Naive thymus-derived CD8-positive, alpha-beta T cell (primary cell): ENCODE results near the gene GPER1. TPM values are rescaled to one million over a fixed set of nuclear protein-coding genes. Genes with fewer than 3 reads are reported as not detected.

Source experiments
- ATAC-seq, 2 donors: fragments of 150-1000 bp; cut with Tn5 transposase in 1 of 2; sonication (Bioruptor Pico), chemical (Tn5 transposase) in 1 of 2; 1 replicate in 1 of 2; 2 replicates in 1 of 2; pipeline ENCODE4 v1.10.0; 2021; ENCODE audit warnings: mild to moderate bottlenecking in 2 of 2, moderate library complexity in 2 of 2
- POLR2A ChIA-PET: fragments of 350-600 bp; sonication (Branson Sonifier 250); formaldehyde crosslinking; loops from one replicate; lab custom pipeline; 2021; ENCODE audit warnings: antibody characterized with exemption; lab: Charles Lee
- DNase-seq, 10 donors: peaks; one replicate each; pipeline versions ENCODE4 v3.0.0 to v3.0.0-alpha.2; 2020 to 2022
- H3K27ac Mint-ChIP-seq, 10 donors: one replicate each; pipeline ENCODE4 v1.8.0; 2020 to 2022; ENCODE audit warnings: mild to moderate bottlenecking in 10 of 10, mixed read lengths in 10 of 10, moderate library complexity in 4 of 10, inconsistent platforms in 1 of 10
- H3K27me3 Mint-ChIP-seq, 5 donors: one replicate each; pipeline ENCODE4 v1.8.0; 2021 to 2022; ENCODE audit warnings: mixed read lengths in 5 of 5
- H3K36me3 Mint-ChIP-seq, 3 donors: one replicate each; pipeline ENCODE4 v1.8.0; 2020 to 2022; ENCODE audit warnings: mixed read lengths in 3 of 3, mild to moderate bottlenecking in 2 of 3, inconsistent platforms in 1 of 3
- H3K4me1 Mint-ChIP-seq, 4 donors: one replicate each; pipeline ENCODE4 v1.8.0; 2021 to 2022; ENCODE audit warnings: mixed read lengths in 4 of 4
- H3K4me3 Mint-ChIP-seq, 10 donors: one replicate each; pipeline ENCODE4 v1.8.0; 2020 to 2022; ENCODE audit warnings: mild to moderate bottlenecking in 10 of 10, mixed read lengths in 10 of 10, moderate library complexity in 6 of 10, inconsistent platforms in 1 of 10
- H3K9me3 Mint-ChIP-seq, 9 donors: one replicate each; pipeline ENCODE4 v1.8.0; 2020 to 2022; ENCODE audit warnings: mixed read lengths in 9 of 9, mild to moderate bottlenecking in 3 of 9, inconsistent platforms in 1 of 9, moderate library complexity in 1 of 9
- polyA plus RNA-seq, 3 donors: library from polyadenylated mRNA; unstranded; fragments of 300-500 nt; fragmentation: Illumina TruSeq; gene quantifications; one replicate each; pipeline ENCODE4 v1.2.3, GENCODE V29; 2021
- total RNA-seq, 8 experiments: library from RNA in 2 of 8; stranded (reverse) in 2 of 8; gene quantifications; one replicate each; pipeline ENCODE4 v1.2.3 and lab custom pipeline; 2021 to 2026

Gene GPER1
- total and polyA plus RNA-seq, 5 experiments from 2014 or later = 0.11 to 0.25 TPM; not detected in 3

DNA sequence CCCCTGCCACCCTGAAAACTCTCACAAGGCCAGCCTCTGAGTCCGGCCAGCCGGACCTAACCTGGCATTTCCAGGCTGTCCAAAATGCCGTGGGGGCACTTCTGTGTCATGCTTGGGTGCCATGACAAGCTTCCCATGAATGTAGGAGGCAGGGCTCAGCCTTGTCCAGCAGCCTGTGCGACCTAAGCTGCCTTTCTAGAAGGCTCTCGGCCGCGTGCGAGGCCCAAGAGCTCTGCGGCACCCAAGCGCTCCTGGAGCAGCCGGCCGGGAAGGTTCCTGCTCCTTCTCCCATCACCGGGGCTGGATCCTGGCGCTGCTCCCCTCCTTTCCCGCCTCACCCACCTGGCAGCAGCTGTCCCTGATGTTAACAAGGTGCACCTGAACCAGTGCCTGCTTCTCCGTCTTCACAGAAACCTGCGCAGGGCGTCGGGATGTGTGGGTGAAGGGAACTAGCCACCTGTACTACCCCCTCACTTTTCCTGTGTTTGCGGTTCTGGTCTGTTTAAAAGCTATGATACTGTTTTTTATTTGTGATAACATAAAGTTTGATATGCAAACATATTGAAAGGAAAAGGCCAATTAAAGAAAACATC, 6.1 kb downstream of the GPER1 start:
- no peaks in the 10 kb centered on the region for H3K27me3 Mint-ChIP-seq
- peaks cover 0 to 4% (median 0%) of the 10 kb centered on the region in 4 donors for H3K4me1 Mint-ChIP-seq
- POLR2A ChIA-PET = interaction anchor here (0.5 kb wide), 1 partner anchor 143 kb away, joined by 3 read pairs; no protein-coding TSS in a partner anchor
- H3K4me3 Mint-ChIP-seq = no peak overlapping the region
- no peak overlapping the region for H3K27ac Mint-ChIP-seq
- DNase-seq = no peak
- H3K36me3 Mint-ChIP-seq = peaks cover 8 to 10% (median 8%) of the 10 kb centered on the region in 3 donors
- H3K9me3 Mint-ChIP-seq = peaks cover 0 to 4% (median 0%) of the 10 kb centered on the region in 9 donors
- no peak for ATAC-seq

GRCh38 chr7:1094870-1095269, 7.0 kb downstream of the GPER1 start:
- Mint-ChIP-seq H3K27ac (no peak overlapping the region), H3K4me1 (peaks cover 0 to 4% (median 0%) of the 10 kb centered on the region in 4 donors), H3K9me3 (peaks cover 0 to 4% (median 0%) of the 10 kb centered on the region in 9 donors), H3K4me3 (no peak overlapping the region), H3K36me3 (peaks cover 8 to 10% (median 8%) of the 10 kb centered on the region in 3 donors), H3K27me3 (no peaks in the 10 kb centered on the region)
- POLR2A ChIA-PET = no interaction called here
- DNase-seq (no peak), ATAC-seq (no peak)

DNA sequence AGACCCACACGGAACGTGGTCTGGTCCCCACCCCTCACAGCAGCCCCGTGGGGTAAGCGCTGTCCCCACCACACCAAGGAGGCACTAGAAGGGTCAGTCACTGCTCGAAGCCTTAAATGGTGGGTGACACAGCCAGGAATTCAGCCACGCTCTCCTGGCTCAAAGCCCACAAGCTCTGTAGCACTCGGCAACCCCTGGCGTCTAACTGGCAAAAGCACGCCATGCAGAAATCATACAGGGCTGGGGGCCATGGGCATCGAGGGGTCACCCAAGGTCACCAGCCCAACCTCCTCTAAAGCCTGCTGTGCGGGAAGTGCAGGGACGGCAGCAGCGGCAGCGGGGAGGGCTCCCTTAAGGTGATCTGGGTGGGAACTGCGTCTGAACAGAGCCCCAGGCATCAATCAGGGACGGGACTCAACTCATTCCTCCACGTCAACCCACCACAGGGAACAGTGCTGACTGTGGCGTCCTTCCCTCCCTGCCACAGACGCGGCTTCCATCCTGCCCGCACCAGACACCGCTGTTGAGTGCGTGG, 7.8 kb downstream of the GPER1 start:
- Mint-ChIP-seq H3K4me1 (peaks cover 0 to 4% (median 0%) of the 10 kb centered on the region in 4 donors), H3K27ac (no peak overlapping the region), H3K4me3 (no peak overlapping the region), H3K9me3 (peaks cover 0 to 4% (median 0%) of the 10 kb centered on the region in 9 donors), H3K36me3 (peaks cover 8 to 10% (median 8%) of the 10 kb centered on the region in 3 donors), H3K27me3 (no peaks in the 10 kb centered on the region)
- DNase-seq (no peak), ATAC-seq (no peak)
- POLR2A ChIA-PET = no interaction called here

DNA sequence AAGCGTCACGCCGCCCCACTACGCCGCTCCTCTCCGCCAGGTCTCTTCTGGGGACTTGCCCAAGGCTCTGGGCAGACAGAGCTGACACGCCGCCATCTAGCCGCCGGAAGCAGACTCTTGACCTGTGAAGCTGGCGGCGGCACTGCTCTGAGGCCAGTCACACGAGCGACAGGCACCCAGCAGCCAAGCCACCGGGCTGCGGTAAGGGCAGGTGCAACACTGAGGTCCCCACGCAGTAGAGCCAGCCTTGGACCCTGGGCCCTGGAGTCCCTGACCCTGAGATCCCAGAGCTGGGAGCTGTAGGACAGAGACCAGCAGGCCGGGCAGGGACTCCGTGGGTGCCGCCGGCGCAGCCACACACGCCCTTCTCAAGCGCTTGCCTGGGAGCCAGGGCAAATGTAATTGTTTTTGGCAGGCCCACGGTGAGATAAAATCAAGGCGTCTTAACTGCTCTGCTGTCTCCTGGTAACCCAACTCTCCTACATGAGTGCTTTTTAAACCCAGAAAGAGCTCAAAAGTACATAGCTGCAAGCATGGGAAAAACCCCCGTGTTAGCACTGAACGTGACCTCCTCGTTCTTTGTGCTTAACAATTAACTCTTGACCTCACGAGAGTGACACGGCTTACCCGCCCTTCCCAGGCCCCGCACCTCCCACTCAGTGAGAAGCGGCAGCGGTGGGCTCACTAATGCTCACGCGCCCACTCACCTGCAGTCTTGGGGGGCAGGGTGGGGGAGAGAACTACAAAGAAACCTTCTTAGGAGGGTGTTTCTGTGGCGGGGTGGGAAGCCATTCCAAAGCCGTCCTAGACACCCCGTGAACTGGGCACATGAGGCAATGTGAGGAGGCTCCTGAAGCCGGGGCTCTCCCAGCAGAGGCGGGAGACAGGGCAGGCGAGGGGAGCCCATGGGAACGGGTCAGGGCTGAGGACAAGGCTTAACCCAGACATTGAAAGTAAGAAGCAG, 8.5 kb downstream of the GPER1 start:
- Mint-ChIP-seq H3K9me3 (peaks cover 0 to 4% (median 0%) of the 10 kb centered on the region in 9 donors), H3K36me3 (peaks cover 8 to 10% (median 8%) of the 10 kb centered on the region in 3 donors), H3K4me3 (no peak overlapping the region), H3K4me1 (peaks cover 0 to 4% (median 0%) of the 10 kb centered on the region in 4 donors), H3K27me3 (no peaks in the 10 kb centered on the region), H3K27ac (no peak overlapping the region)
- DNase-seq = no peak
- ATAC-seq = no peak
- POLR2A ChIA-PET = no interaction called here

- H3K4me1 Mint-ChIP-seq = peaks cover 0 to 1% (median 0%) of the 10 kb centered on the region in 4 donors
- H3K36me3 Mint-ChIP-seq = peaks cover 6 to 10% (median 8%) of the 10 kb centered on the region in 3 donors
- H3K27ac Mint-ChIP-seq = peak overlapping the region in 1 of 10 donors; percentile 57
- peaks cover 0 to 4% (median 0%) of the 10 kb centered on the region in 9 donors for H3K9me3 Mint-ChIP-seq
- ATAC-seq (no peak), DNase-seq (no peak)
- H3K27me3 Mint-ChIP-seq = no peaks in the 10 kb centered on the region
- POLR2A ChIA-PET = no interaction called here
- no peak overlapping the region for H3K4me3 Mint-ChIP-seq
Observed at GRCh38 chr7:1097120-1097504, 9.2 kb downstream of the GPER1 start.

DNA sequence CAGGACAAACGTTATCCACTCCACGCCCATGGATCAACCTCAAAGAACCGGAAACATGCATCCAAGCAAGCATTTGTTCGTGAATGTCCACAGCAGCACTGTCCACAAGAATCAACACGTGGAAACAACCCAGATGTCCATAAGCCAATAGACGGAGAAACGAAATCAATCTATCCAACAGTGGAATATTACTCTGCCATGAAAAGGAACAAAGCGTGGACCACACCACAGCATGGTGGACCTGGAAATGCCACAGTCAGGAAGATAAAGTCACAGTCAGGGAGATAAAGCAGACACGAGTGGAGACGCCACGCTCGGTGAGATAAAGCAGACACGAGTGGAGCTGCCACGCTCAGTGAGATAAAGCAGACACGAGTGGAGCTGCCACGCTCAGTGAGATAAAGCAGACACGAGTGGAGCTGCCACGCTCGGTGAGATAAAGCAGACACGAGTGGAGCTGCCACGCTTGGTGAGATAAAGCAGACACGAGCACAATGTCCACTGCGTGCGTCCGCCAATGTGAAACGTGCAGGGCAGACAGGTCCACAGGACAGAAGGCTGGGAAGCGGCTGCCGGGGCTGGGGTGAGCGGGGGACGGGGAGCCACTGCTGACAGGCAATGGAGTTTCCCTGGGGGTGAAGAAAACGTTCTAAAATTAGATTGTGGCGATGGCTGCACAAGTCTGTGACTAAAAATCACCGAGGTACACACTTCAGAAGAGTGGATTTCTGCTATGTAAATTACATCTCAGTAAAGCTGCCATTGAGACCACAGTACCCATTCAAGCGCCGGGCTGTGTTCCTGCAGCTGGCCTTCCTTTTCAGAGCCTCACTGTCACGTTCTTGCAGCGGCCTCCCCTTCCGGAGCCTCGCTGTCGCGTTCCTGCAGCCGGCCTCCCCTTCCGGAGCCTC, 10.6 kb downstream of the GPER1 start:
- no peaks in the 10 kb centered on the region for H3K27me3 Mint-ChIP-seq
- no peak overlapping the region for H3K27ac Mint-ChIP-seq
- H3K4me3 Mint-ChIP-seq = no peak overlapping the region
- POLR2A ChIA-PET = no interaction called here
- H3K9me3 Mint-ChIP-seq = peaks cover 0 to 4% (median 0%) of the 10 kb centered on the region in 9 donors
- peaks cover 4 to 10% (median 8%) of the 10 kb centered on the region in 3 donors for H3K36me3 Mint-ChIP-seq
- ATAC-seq (no peak), DNase-seq (no peak)
- peaks cover 0 to 7% (median 5%) of the 10 kb centered on the region in 4 donors for H3K4me1 Mint-ChIP-seq

DNA sequence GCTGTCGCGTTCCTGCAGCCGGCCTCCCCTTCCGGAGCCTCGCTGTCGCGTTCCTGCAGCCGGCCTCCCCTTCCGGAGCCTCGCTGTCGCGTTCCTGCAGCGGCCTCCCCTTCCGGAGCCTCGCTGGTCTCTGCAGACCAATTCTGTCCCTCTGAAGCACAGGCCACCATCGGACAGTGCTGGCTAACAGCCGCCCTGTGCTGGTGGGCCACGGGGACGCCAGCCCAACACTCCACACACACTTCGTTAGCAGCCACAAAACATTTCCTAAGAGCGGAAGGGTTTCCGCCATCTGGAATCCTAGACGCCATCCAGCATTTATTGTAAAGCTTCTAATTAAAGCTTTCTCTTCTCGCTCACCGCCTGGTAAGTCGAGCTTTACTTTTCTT, 11.2 kb downstream of the GPER1 start:
- Mint-ChIP-seq H3K27me3 (no peaks in the 10 kb centered on the region), H3K4me3 (no peak overlapping the region), H3K36me3 (peaks cover 4 to 10% (median 8%) of the 10 kb centered on the region in 3 donors), H3K27ac (no peak overlapping the region), H3K9me3 (peaks cover 0 to 4% (median 0%) of the 10 kb centered on the region in 9 donors), H3K4me1 (peaks cover 0 to 8% (median 7%) of the 10 kb centered on the region in 4 donors)
- DNase-seq (no peak), ATAC-seq (no peak)
- POLR2A ChIA-PET = no interaction called here

DNA sequence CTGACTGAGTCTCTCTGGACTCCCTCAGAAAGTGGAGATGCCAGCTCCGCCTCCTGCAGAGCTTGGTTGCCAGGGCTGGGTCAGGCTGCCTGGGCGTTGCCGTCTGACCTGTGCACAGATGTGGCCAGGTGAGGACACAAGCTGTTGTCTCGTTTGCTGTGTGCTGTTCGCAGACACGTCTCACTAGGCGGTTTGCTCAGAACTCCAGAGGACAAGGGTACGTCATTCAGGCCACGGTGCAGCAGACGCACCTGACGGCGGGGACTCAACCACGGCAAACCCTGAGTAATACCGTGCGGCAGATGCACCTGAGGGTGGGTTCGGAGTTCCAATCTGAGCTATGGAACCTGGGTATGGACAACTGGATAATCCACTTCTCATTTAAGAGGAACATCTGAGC, 11.7 kb downstream of the GPER1 start:
- no peaks in the 10 kb centered on the region for H3K27me3 Mint-ChIP-seq
- no peak overlapping the region for H3K4me3 Mint-ChIP-seq
- peaks cover 0 to 4% (median 0%) of the 10 kb centered on the region in 9 donors for H3K9me3 Mint-ChIP-seq
- H3K36me3 Mint-ChIP-seq = peaks cover 4 to 10% (median 8%) of the 10 kb centered on the region in 3 donors
- H3K4me1 Mint-ChIP-seq = peaks cover 2 to 13% (median 10%) of the 10 kb centered on the region in 4 donors
- POLR2A ChIA-PET = no interaction called here
- ATAC-seq (no peak), DNase-seq (no peak)
- peak overlapping the region in 1 of 10 donors; percentile 14 for H3K27ac Mint-ChIP-seq

DNA sequence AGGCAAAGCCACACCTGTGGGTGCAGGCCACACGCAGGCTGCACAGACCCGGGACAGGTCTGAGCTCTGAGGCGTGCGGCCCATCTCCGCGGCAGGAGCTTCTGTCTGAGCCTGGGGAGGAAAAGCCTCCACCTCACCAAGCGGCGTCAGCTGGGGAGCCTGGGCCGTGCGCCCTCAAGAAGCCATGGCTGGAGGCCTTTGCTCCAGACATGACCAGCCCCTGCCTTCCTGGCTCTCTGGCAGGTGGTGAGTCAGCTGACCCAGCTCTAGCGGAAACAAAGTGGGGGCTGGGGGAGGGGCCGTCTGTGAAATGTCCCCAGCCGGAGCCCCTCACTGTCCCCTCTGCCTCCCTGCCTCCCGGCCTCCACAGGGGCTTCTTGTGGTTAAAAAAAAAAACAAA, 12.5 kb downstream of the GPER1 start:
- no peak for ATAC-seq
- POLR2A ChIA-PET = no interaction called here
- H3K36me3 Mint-ChIP-seq = peaks cover 4 to 10% (median 8%) of the 10 kb centered on the region in 3 donors

DNA sequence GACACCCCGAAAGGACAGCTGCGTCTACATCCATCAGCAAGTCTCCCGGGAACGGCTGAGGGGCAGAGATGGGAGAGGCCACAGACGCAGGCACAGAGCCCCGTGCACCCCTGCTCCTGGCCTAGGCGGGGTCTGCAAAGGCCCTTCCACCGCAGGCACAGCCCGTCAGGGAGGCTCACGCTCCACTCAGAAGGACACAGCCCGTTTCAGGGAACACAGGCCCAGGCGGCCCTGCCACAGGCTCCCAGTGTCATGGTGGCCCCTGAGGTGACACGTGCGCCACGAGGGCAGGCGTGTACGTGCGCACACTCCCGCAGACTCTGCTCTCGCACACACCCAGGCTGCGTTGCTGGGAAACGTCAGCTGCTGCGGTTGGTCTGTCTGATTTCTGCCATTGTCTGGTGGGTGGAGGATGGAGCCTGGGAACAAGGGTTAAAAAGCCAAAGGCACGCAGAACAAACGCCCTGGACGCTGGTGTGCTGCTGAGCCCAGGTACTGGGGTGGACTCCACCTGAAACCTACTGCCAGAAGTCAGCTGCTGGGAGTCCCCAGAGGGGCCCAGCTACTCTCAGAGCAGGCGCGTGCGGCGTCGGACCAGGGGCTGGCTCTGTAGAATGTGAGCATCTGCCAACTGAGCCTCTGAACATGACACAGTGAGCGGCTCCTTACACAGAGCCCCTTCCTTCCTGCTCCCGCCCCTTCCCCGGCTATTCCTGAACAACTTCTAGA, 13.1 kb downstream of the GPER1 start:
- ATAC-seq (no peak), DNase-seq (no peak)
- no peak overlapping the region for H3K4me3 Mint-ChIP-seq
- POLR2A ChIA-PET = no interaction called here
- peaks cover 0 to 4% (median 0%) of the 10 kb centered on the region in 9 donors for H3K9me3 Mint-ChIP-seq
- peaks cover 12 to 23% (median 17%) of the 10 kb centered on the region in 4 donors for H3K4me1 Mint-ChIP-seq
- peaks cover 4 to 10% (median 8%) of the 10 kb centered on the region in 3 donors for H3K36me3 Mint-ChIP-seq
- no peak overlapping the region for H3K27ac Mint-ChIP-seq
- H3K27me3 Mint-ChIP-seq = no peaks in the 10 kb centered on the region

More for the DNA sequence above, 12.5 kb downstream of the GPER1 start:
- Mint-ChIP-seq H3K4me3 (no peak overlapping the region), H3K27ac (no peak overlapping the region), H3K4me1 (peaks cover 9 to 20% (median 16%) of the 10 kb centered on the region in 4 donors), H3K27me3 (no peaks in the 10 kb centered on the region), H3K9me3 (peaks cover 0 to 4% (median 0%) of the 10 kb centered on the region in 9 donors)
- DNase-seq = no peak
